ENCODE results near the gene ZNF771. TPM values are rescaled to one million over a fixed set of nuclear protein-coding genes. Genes with fewer than 3 reads are reported as not detected.

Gene ZNF771
- 7.2 and 9.6 TPM in 2 replicates for total RNA-seq (2014; rRNA removed; shearing (Covaris generic))

GRCh38 chr16:30407102-30407803 is at the start of gene ZNF771:
Gene ZNF771 (plus strand): TSS chr16:30407606. CDS start chr16:30408054, 448 bp downstream.

GRCh38 chr16:30370456-30371247 is 36.8 kb upstream of the ZNF771 start, which contains the start of gene TBC1D10B:
Gene TBC1D10B (minus strand): TSS chr16:30370494. CDS start chr16:30370183, 311 bp downstream.

GRCh38 chr16:30374538-30374937 is 32.9 kb upstream of the ZNF771 start, which contains the start of gene MYL11:
Gene MYL11 (plus strand): TSS chr16:30374802. CDS start chr16:30374858, 56 bp downstream.

GRCh38 chr16:30382111-30382881 is 25.1 kb upstream of the ZNF771 start, which contains the start of gene SEPTIN1:
Gene SEPTIN1 (minus strand): TSS chr16:30382561. CDS start chr16:30382542, 19 bp downstream.

GRCh38 chr16:30395155-30395991 is 12.0 kb upstream of the ZNF771 start, which contains the start of gene ZNF48:
Gene ZNF48 (plus strand): TSS chr16:30395420. CDS start chr16:30395795, 375 bp downstream.

GRCh38 chr16:30429678-30430427 is 22.4 kb downstream of the ZNF771 start, which contains the start of gene DCTPP1:
Gene DCTPP1 (minus strand): TSS chr16:30430030. CDS start chr16:30429980, 50 bp downstream.

GRCh38 chr16:30445408-30446202 is 38.2 kb downstream of the ZNF771 start, which contains the start of gene SEPHS2:
Gene SEPHS2 (minus strand): TSS chr16:30445874. CDS start chr16:30445727, 147 bp downstream.

Small RNA genes lying within 50 kb of the gene (small RNA-seq; reads per million reads assigned to genes)
- not detected for gene RF00019
- 0.46 reads per million, percentile 17 among the genes with 10 or more reads in this experiment for gene RF00406

Other genes with a start within 250 kb of the ZNF771 start
- 6.7 and 14.7 TPM in 2 replicates for gene CORO1A, start 224.0 kb upstream of the ZNF771 start, total RNA-seq (2014; rRNA removed; shearing (Covaris generic))
- gene BOLA2B, start 213.9 kb upstream of the ZNF771 start, total RNA-seq (2014; rRNA removed; shearing (Covaris generic)): 132 and 219 TPM in 2 replicates
- 199 and 212 TPM in 2 replicates for gene SLX1A, start 213.7 kb upstream of the ZNF771 start, total RNA-seq (2014; rRNA removed; shearing (Covaris generic))
- gene SULT1A3, start 208.4 kb upstream of the ZNF771 start, total RNA-seq (2014; rRNA removed; shearing (Covaris generic)): 5.0 and 5.3 TPM in 2 replicates
- 2.6 and 2.9 TPM in 2 replicates for gene NPIPB13, start 159.1 kb upstream of the ZNF771 start, total RNA-seq (2014; rRNA removed; shearing (Covaris generic))
- 97.2 and 106 TPM in 2 replicates for gene CD2BP2, start 52.3 kb upstream of the ZNF771 start, total RNA-seq (2014; rRNA removed; shearing (Covaris generic))
- 25.2 and 27.1 TPM in 2 replicates for gene TBC1D10B, start 37.1 kb upstream of the ZNF771 start, total RNA-seq (2014; rRNA removed; shearing (Covaris generic))
- not detected in 2 replicates for gene MYL11, start 32.8 kb upstream of the ZNF771 start, total RNA-seq (2014; rRNA removed; shearing (Covaris generic))
- 0.60 TPM in 1 of 2 replicates, not detected in the other for gene SEPTIN1, start 25.0 kb upstream of the ZNF771 start, total RNA-seq (2014; rRNA removed; shearing (Covaris generic))
- 11.2 and 12.2 TPM in 2 replicates for gene ZNF48, start 12.2 kb upstream of the ZNF771 start, total RNA-seq (2014; rRNA removed; shearing (Covaris generic))
- gene DCTPP1, start 22.4 kb downstream of the ZNF771 start, total RNA-seq (2014; rRNA removed; shearing (Covaris generic)): 36.7 and 40.4 TPM in 2 replicates
- gene SEPHS2, start 38.3 kb downstream of the ZNF771 start, total RNA-seq (2014; rRNA removed; shearing (Covaris generic)): 15.3 and 20.9 TPM in 2 replicates
- gene ITGAL, start 65.1 kb downstream of the ZNF771 start, total RNA-seq (2014; rRNA removed; shearing (Covaris generic)): not detected in 2 replicates
- gene ZNF768, start 119.0 kb downstream of the ZNF771 start, total RNA-seq (2014; rRNA removed; shearing (Covaris generic)): 42.1 and 44.2 TPM in 2 replicates
- gene ZNF747, start 127.3 kb downstream of the ZNF771 start, total RNA-seq (2014; rRNA removed; shearing (Covaris generic)): 0.23 and 0.82 TPM in 2 replicates
- 10.9 and 14.7 TPM in 2 replicates for gene ZNF764, start 150.8 kb downstream of the ZNF771 start, total RNA-seq (2014; rRNA removed; shearing (Covaris generic))
- gene ZNF688, start 164.1 kb downstream of the ZNF771 start, total RNA-seq (2014; rRNA removed; shearing (Covaris generic)): 12.4 and 17.1 TPM in 2 replicates
- gene ZNF785, start 178.1 kb downstream of the ZNF771 start, total RNA-seq (2014; rRNA removed; shearing (Covaris generic)): not detected in 2 replicates
- gene ZNF689, start 202.8 kb downstream of the ZNF771 start, total RNA-seq (2014; rRNA removed; shearing (Covaris generic)): 8.7 and 11.5 TPM in 2 replicates
- 9.6 and 17.8 TPM in 2 replicates for gene PRR14, start 243.4 kb downstream of the ZNF771 start, total RNA-seq (2014; rRNA removed; shearing (Covaris generic))

Measured in A375 (cell line).